ENCODE measurements around the gene ZFAND3. TPM values are rescaled to one million over a fixed set of nuclear protein-coding genes. Genes with fewer than 3 reads are reported as not detected.

Gene ZFAND3
- total RNA-seq, 4 donors from 2014 or later = 46.3 to 73.6 (median 49.3) TPM

GRCh38 chr6:38162493-38163185 lies 343.1 kb downstream of the ZFAND3 start:
- no peaks in the 10 kb centered on the region for H3K27me3 ChIP-seq
- H3K36me3 ChIP-seq = no peaks in the 10 kb centered on the region
- H3K27ac ChIP-seq = no peak overlapping the region
- 83 to 94% methylated on average over 1 to 6 of the region's 17 CpGs for WGBS, 2 donors (ENCODE audit: low coverage in 1 of 2)
- H3K4me1 ChIP-seq = no peaks in the 10 kb centered on the region
- no peak for ATAC-seq
- H3K9me3 ChIP-seq = no peaks in the 10 kb centered on the region
- TF ChIP-seq POLR2A (IDR thresholded peaks at IDR 0.05) (no peak), EP300 (IDR thresholded peaks at IDR 0.05) (no peak), POLR2AphosphoS5 (IDR thresholded peaks at IDR 0.05) (no peak), CTCF (IDR thresholded peaks at IDR 0.05) (no peak)
- no peak overlapping the region for H3K4me3 ChIP-seq

DNA sequence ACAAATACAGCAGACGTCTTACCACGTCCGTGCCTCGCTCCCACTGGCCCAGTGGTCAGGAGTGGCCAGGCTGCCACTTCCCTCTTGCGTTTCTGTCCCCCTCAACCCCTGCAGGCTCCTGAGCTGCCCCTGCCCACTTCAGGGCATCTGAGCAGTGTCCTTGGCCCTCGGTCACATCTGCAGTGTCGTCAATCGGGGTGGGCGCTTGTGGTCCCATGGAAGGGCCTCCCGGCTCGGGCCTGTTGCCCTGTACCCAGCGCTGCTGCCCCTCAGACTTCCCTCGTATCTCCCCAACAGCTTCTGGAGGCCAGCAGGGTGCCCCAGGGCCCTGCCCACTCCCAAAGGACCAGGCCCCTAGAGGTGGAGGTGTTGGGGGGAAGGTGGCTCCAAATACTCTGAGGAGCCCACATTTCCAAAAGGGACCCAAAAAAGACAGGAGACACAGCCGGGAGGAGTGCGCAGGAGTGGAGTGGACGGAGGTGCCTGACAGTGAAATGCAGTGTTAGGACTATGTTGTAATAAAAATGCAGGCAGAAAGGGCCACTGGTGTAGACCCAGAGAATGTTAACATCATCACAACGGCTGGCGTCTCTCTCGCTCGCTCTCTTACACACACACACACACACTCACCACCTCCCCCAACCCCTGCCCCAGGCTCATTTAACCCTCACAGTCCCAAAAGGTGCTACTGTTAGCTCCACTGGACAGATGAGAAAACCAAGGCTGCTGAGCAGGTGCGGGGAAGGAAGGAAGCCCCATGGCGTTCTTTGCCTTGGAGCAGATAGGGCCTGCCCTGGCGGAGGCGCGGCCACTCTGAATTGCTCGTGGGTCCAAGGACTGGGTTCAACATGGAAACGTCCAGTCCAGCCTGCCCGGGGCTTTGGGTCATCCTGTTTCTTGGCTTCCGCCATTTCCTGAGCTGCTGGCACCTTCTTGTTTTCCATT lies 343.9 kb downstream of the ZFAND3 start:
- 64 to 79% methylated on average over 5 to 13 of the region's 29 CpGs for WGBS, 2 donors (ENCODE audit: low coverage in 1 of 2)
- Histone ChIP-seq H3K27me3 (no peaks in the 10 kb centered on the region), H3K4me1 (no peaks in the 10 kb centered on the region), H3K4me3 (no peak overlapping the region), H3K36me3 (no peaks in the 10 kb centered on the region), H3K27ac (no peak overlapping the region), H3K9me3 (no peaks in the 10 kb centered on the region)
- no peak for TF ChIP-seq CTCF (IDR thresholded peaks at IDR 0.05)
- no peak for ATAC-seq

DNA sequence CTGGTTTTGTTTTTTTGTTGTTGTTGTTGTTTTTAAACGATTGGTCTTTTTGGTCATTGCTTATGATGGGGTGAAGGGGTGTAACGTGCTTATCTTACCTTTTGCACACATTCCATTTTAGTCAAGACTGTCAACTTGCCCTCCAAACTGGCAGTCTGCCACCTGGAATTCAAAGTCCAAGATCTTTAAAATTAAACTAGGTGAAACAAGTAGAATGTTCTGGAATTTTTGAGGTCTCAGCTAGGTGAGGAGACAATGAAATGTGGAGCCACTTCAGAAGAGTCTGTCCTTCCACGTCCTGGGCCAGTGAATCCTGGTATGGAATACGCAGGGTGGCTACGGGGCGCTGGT lies 344.6 kb downstream of the ZFAND3 start:
- Histone ChIP-seq H3K36me3 (no peaks in the 10 kb centered on the region), H3K27me3 (no peaks in the 10 kb centered on the region), H3K9me3 (no peaks in the 10 kb centered on the region), H3K4me3 (no peak overlapping the region), H3K27ac (no peak overlapping the region), H3K4me1 (no peaks in the 10 kb centered on the region)
- ATAC-seq = no peak
- 85% methylated on average over 5 of the region's 6 CpGs; no CpG with 5 or more reads in 1 of the 2 donors for WGBS, 2 donors (ENCODE audit: low coverage in 1 of 2)
- TF ChIP-seq POLR2A (IDR thresholded peaks at IDR 0.05) = no peak
- no peak for TF ChIP-seq CTCF (IDR thresholded peaks at IDR 0.05)
- TF ChIP-seq EP300 (IDR thresholded peaks at IDR 0.05) = no peak
- TF ChIP-seq POLR2AphosphoS5 (IDR thresholded peaks at IDR 0.05) = no peak

GRCh38 chr6:38164671-38165108 lies 345.2 kb downstream of the ZFAND3 start:
- 90% methylated on average over 6 of the region's 14 CpGs; no CpG with 5 or more reads in 1 of the 2 donors for WGBS, 2 donors (ENCODE audit: low coverage in 1 of 2)
- no peak for ATAC-seq
- Histone ChIP-seq H3K4me1 (no peaks in the 10 kb centered on the region), H3K4me3 (no peak overlapping the region), H3K27me3 (no peaks in the 10 kb centered on the region), H3K36me3 (no peaks in the 10 kb centered on the region), H3K27ac (no peak overlapping the region), H3K9me3 (no peaks in the 10 kb centered on the region)
- TF ChIP-seq POLR2A (IDR thresholded peaks at IDR 0.05) (no peak), EP300 (IDR thresholded peaks at IDR 0.05) (no peak), POLR2AphosphoS5 (IDR thresholded peaks at IDR 0.05) (no peak), CTCF (IDR thresholded peaks at IDR 0.05) (no peak)
